Stimulated activated CD4-positive, alpha-beta T cell treated with anti-CD3 and anti-CD28 coated beads, TNF-alpha, amount 100 ng/mL, for 4 hours (primary cell): ENCODE data around the gene RAB3B.
"Not testable (repeated sequence)": the region's sequence is repeated elsewhere in the genome, so short reads cannot be mapped to it uniquely, and the experiment has no call there.

Experiments used
- DNase-seq, 3 experiments: peaks; one replicate each; pipeline ENCODE4 v3.0.0-alpha.2; 2020; ENCODE audit warnings: low read depth in 3 of 3

The RAB3B gene, protein sequence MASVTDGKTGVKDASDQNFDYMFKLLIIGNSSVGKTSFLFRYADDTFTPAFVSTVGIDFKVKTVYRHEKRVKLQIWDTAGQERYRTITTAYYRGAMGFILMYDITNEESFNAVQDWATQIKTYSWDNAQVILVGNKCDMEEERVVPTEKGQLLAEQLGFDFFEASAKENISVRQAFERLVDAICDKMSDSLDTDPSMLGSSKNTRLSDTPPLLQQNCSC

DNA sequence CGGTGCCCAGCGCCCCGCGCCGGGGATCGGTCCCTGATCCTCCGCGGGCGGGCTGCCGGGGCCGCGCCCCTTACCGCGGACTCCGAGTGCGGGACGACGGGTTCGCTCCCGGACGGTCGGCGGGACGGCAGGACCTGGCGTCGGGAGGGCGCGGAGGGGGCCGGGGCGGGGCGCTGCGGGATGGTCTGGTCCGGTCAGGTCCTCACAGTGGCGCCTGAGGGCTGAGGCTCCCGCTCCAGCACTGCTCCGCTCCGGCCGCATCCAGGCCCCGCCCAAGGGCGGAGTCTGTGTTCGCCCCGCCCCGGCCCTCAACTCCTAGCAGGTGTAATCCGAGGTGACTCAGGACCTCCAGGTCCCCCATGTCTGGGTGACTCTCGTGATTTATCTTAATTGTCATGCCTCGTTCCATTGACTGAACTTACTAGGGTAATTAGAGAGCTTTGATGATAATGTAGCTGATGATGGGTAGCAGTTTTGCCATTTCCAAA, at the start of gene RAB3B:
Gene RAB3B (minus strand): TSS at position 223 of the 488 bp plus-strand sequence. CDS start 13,583 bp downstream, outside the sequence.
- peak; percentile 70 to 83 (median 76) for DNase-seq

DNA sequence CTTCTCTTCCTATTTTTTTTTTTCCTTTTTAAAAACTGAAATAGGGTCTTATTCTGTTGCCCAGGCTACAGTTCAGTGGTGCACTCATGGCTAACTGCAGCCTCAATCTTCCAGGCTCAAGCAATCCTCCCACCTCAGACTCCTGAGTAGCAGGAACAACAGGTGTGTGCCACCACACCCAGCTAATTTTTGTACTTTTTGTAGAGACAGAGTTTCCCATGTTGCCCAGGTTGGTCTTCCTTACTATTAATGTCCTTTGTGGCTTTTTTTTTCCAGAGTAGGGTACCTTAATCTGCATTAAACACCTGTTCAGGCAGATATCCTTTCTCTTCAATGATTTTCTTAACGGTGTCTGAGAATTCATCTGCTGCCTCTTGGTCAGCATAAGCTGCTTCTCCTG, 47.4 kb upstream of the RAB3B start:
- no peak for DNase-seq

DNA sequence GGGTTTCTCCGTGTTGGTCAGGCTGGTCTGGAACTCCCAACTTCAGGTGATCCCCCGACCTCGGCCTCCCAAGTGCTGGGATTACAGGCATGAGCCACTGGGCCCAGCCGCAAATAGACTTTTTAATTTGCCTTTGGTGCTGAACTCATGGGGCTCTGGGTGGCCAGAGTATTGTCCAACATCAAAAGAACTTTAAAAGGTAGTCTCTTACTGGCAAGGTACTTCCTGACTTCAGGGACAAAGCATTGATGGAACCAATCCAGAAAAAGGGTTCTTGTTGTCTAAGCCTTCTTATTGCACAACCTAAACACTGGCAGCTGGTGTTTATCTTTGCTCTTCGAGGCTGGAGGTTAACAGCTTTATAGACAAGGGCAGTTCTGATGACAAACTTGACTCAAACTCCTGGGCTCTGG, 46.9 kb upstream of the RAB3B start:
- DNase-seq: no peak

DNA sequence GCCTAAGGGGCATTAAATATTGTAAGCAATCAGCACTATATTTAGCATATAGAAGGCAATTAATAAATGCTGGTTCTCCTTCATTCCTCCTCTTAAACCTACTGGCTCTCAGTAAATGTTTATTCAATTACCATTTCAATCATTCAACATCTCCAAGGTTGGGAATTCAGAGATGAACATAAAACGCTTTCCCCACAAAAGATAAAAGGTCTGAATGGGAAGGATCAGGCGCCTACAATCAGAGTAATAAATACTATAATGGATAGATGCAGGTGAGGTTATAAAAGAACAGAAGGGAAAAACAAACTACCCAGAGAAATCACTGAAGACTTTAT, 43.5 kb upstream of the RAB3B start:
- DNase-seq: no peak

DNA sequence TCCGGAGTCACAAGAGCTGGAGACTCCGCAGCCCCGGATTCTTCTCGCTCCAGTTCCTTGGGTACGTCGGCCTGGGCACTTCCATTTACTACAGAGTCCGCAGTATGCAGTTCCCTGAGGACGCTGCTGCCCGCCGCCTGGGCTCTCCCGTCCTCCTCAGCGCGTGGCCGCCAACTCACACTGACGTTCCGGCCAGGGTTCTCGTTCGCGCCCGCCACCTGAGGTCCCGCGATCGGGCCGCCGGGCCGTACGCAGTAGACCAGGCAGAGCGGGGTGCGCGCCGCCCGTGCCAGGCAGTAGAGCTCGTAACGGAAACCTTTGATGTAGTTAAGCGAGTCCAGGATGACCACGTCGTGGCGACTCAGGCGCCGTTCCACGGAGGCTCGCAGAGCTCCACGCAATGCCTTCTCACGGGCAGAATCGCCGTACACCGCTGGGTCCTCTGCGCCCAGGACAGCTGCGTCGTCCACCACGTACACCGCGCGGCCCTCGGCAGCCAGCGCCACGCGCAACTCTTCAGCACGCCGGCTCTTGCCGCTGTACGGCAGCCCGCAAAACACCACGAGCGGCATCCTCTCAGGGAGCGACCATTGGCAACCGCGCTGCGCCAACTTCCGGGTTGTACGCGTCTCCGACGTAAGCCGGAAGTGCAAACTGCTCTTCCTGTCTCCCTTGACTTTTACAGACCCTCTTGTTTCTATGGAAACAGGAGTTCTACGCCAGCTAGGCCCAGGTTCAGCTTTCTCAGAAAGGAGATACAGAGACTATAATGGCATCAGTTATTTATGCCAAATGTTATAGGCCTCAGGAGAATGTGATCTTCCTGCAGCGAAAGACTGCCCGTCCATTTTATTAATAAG, 42.9 kb upstream of the RAB3B start, which contains the start of gene KTI12:
Gene KTI12 (minus strand): TSS at position 621 of the 860 bp plus-strand sequence. CDS start 49 bp downstream, at position 572.
- DNase-seq: peak; percentile 52 to 77 (median 74)

DNA sequence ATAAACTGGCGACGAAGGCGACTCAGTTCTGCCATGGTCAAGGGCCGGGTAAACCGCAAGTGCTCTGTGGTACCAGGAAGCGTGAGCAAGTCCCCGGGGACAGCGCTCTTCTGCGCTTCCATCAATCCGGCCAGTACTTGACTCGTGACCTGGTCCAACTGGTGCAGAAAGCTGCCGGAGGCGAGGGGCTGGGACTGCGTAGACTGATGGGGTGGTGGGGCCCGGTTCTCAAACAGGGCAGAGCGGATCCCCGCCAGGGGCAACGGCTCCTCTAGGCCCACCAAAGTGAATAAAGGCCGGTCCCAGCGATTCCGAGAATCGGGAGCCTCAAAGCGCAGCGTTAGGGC, 42.3 kb upstream of the RAB3B start:
- no peak for DNase-seq

DNA sequence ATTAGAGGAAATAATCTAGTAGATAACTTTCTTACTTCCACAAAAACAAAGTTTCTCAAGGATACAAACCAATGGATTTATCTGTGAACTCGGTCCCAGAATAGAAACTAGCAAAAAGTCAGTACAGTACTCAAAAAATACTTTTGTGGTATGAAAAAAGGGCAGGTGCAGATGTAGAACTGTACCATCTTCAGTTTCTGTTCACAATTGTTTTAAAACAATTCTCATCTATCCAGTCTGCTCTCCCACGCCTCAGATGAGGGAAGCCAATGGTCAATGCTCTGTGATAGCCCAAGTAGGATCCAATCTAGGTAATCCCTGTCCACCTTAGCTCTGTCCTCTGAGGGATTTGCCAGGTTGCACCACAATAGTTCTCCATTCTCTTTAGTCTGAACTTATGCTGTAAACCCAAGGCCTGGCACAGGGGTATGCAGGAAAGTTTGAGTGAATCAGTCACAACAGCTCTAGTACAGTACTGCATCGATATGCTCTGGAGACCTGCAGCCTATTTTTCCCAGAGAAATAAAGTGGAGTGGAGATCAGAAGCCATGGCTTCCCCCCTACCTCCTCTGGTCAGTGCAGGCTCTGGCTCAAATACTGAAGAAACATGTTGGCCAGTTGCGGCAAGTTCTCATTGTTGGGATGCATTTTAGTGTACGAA, 41.8 kb upstream of the RAB3B start:
- DNase-seq: no peak

DNA sequence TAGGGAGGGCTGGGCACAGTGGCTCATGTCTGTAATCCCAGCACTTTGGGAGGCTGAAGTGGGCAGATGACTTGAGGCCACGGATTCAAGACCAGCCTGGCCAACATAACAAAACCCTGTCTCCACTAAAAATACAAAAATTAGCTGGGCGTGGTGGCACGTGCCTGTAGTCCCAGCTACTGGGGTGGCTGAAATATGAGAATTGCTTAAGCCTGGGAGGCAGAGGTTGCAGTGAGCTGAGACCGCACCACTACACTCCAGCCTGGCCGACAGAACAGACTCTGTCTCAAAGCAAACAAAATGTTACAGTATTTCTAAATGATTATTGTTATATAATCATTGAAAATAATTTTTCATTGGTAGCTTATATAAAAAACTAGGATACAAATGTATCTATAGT, 38.3 kb upstream of the RAB3B start:
- DNase-seq: not testable (repeated sequence)

DNA sequence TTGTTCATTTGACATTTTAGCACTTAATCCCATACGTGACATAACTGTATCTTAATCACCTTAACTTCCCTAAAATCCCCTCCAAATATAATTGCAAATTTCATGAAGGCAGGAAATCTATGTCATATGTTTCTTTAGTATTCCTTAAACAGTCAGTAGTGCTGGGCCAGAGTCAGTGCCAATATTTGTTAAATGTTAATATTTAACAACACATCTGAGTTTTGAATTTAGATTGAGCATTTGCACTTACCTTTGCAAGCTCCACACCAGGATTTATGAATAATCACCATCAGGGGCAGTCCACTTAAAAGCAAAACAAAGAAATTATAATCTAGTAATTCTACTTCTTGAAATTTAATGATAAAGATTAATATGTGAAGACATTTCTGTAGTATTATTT, 37.8 kb upstream of the RAB3B start:
- DNase-seq: no peak

DNA sequence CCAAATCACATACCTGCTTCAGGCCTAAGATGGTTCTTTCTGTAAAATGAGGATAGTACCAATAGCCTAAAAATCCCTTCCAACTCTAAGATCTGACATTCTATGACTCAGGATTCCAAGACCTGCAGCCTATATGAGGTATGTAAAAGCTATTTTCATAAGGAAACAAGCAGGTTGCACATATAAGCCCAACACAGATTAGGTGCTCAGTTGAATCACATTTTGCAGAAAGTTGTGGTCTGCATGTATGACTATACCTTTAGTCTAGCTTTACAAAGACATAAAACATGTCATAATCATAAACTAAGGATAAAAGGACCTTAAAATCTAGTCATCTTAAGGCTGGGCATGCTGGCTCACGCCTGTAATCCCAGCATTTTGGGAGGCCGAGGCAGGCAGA, 35.8 kb upstream of the RAB3B start:
- DNase-seq: no peak

DNA sequence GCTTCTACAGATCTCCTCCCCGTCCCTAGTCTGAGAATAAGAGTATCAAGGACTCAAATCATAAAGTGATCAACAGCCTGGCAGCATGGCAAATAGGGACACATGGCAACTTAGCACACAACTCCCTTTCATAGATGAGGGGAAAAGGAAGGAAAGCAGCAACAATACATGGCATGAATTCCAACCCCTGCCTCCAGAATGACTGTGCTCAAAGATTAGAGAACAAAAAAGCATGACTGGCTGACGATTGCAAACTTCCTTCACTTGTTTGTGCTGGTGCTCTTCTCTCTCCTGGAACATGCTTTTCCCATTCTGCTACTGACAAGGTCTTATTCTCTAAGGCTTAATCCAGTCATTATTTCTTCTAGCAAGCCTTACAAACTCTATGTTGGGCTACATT, 31.6 kb upstream of the RAB3B start:
- no peak for DNase-seq

DNA sequence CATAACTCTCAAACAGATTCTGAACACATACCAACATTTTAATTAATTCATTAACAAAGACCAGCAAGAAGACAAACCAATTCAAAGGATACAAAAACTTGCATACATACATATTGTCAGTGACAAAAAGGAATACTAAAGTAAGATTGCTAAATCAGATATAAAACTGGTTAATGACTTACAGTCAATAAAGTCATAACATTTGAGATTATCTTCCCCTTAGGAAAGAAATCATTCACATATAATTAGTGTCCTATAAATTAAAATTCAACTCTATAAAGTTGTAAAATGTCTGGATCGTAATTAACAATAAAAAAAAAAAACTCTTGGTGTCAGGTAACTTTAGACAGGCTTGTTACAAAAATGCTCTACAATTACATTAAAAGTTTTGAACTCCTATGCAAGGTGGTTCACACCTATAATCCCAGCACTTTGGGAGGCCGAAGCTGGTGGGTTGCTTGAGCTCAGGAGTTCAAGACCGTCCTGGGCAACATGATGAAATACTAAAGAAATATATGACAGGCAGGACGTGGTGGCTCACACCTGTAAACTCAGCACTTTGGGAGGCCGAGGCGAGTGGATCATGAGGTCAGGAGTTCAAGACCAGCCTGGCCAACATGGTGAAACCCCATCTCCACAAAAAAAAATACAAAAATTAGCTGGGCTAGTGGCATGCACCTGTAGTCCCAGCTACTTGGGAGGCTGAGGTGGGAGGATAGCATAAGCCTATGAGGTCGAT, 17.7 kb upstream of the RAB3B start:
- DNase-seq: no peak

DNA sequence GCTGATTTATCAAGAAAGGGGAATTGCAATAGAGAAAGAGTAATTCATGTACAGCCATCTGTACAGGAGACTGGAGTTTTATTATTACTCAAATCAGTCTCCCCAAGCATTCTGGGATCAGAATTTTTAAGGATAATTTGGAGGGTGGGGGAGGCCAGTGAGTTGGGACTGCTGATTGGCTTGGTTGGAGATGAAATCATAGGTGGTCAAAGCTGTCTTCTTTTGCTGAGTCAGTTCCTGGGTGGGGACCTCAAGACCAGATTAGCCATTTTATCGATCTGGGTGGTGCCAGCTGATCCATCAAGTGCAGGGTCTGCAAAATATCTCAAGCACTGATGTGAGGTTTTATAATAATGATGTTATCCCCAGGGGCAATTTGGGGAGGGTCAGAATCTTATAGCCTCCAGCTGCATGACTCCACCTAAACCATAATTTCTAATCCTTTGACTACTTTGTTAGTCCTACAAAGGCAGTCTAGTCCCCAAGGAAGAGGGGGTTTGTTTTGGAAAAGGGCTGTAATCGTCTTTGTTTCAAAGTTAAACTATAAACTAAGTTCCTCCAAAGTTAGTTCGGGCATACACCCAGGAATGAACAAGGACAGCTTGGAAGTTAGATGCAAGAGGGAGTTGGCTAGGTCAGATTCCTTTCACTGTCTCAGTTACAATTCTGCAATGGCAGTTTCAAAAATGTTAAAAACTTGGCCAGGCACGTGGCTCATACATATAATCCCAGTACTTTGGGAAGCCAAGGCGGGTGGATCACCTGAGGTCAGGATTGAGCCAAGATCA, 16.9 kb upstream of the RAB3B start:
- DNase-seq: no peak

DNA sequence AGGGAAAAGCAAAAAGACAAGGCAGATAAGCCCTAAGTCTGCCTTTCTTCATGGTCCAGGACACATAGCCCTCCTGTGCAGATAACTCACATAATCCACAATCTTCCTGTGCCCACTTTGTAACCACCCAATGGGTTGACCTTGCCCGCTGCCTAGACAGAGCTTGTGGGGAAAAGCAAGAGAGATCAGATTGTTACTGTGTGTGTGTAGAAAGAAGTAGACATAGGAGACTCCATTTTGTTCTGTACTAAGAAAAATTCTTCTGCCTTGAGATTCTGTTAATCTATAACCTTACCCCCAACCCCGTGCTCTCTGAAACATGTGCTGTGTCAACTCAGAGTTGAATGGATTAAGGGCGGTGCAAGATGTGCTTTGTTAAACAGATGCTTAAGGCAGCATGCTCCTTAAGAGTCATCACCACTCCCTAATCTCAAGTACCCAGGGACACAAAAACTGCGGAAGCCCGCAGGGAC, 15.6 kb upstream of the RAB3B start:
- DNase-seq: not testable (repeated sequence)

DNA sequence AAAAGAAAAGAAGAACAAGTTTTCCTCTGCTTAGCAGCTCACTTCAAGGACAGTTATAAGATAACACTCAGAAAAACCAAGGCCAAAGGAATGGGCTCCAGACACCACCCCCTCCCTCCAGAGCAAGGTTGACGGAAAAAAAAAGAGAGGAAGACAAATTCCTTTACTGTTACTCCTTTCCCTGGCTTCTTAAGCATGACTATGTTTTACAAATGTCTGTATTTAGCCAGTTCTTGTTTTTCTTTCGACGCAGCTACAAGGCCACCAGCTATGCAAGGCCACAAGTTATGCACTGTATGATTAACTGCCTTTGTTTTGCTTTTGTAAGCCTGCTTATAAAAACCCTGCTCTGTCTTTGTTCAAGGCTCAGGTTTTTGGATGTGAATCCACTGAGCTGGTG, 15.0 kb upstream of the RAB3B start:
- DNase-seq: not testable (repeated sequence)

DNA sequence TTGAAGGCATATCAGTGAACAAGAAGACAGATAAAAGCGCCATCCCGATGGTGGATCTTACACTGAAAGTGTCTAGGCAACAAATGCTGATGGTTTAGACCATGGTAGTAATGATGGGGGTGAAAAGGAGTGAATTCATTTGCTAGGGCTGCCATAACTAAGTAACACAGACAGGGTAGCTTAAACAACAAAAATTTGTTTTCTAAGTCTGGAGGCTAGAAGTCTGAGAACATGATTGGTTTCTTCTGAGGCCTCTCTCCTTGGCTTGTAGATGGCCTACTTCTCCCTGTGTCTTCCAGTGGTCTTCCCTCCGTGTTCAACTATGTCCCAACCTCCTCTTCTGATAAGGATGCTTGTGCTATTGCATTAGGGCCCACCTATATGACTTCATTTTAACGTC, 13.4 kb upstream of the RAB3B start:
- DNase-seq: no peak

DNA sequence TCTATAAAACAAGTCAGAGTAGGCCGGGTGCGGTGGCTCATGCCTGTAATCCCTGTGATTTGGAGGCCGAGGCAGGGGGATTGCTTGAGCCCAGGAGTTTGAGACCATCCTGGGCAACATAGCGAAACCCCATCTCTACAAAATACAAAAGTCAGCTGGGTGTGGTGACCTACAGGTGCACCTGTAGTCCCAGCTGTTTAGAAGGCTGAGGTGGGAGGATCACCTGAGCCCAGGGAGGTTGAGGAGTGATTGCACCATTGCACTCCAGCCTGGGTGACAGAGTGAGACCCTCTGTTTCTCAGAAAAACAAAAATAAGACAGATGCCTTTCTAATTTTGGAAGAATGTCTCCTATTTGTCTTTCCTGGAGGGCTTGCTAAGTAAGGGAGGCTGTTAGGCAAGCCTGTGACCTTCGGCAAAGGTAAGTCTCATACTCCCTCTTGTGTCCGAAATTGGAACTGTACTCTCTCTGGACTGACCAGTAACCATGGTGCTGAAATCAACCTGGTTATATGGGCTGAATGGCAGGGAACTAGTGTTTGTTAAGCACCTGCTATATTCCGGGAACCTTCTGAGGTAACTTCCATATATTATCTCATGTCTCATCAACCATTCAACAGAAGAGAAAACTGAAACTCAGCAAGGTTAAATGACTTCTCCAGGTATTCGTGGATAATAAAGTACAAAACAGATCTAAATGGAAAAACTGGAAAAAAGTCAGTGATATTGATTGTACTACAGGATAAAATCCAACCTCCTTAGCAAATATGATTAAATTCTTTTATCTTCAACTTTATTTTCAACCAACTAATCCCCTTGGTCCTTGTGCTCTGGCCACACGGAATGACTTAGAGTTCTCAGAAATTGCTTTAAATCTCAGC, 11.8 kb upstream of the RAB3B start:
- peak in 1 of 3 experiments; percentile 23 for DNase-seq

DNA sequence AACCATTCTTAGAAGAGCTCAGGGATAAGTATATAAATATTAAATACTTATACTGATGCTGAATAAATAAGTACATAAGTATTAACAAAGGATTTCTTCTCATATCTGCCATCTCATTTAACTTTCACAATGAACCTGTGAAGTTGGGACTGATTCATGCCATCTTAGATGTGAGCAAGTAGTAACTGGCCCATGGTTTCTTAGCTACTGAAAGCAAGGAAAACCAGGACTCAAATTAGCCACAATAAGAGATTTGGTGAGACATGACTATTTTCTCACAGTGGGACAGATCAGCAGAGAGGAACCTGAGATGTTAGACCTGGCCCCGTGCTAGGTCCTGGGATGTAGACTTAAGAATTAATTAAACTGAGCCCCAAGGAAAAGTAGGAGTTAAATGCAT, 8.2 kb upstream of the RAB3B start:
- DNase-seq: no peak

DNA sequence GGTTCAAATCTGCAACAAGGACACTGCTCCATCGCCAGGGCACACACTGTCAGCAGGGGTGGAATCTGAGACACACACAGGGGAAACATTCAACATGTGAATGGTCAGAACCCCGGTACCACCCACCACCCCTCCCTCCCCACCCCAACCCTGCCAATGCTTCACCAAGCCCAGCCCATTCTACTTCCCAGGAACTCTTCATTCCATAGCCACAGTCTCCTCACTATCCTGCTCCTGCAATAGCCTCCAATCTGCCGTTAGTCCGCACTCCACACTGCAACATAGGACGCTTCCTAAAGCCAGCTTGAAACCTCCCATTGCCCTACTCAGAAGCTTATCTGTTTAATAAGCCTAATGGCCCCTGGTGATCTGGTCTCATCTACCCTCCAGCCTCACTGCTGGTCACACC, 7.5 kb upstream of the RAB3B start:
- DNase-seq: no peak
